ENCODE results near the gene PHC1.

Gene PHC1

GRCh38 chr12:8949342-8950220 is 35.3 kb downstream of the PHC1 start, which contains the start of gene M6PR:
Gene M6PR (minus strand): TSS chr12:8949645. CDS start chr12:8946404, 3,241 bp downstream.
- Histone ChIP-seq H3K36me3 (ENCODE audit: control insufficient read depth in 2 of 2, insufficient read depth in 2 of 2, low read length in 2 of 2) (peaks cover 9 to 14% of the 10 kb centered on the region in 2 donors), H3K9me3 (ENCODE audit: control insufficient read depth in 2 of 2, low read length in 2 of 2) (no peaks in the 10 kb centered on the region), H3K27me3 (ENCODE audit: control insufficient read depth in 1 of 2, insufficient read depth in 2 of 2, low read length in 2 of 2) (no peaks in the 10 kb centered on the region), H3K4me1 (ENCODE audit: control insufficient read depth, insufficient read depth, low read length) (peaks cover 11% of the 10 kb centered on the region), H3K9ac (ENCODE audit: low read length in 2 of 2) (peak within 1 kb of the TSS; percentile 97 to 98), H3K4me3 (ENCODE audit: low read length in 2 of 2) (peak within 1 kb of the TSS; percentile 90 to 97), H3K27ac (ENCODE audit: low read length) (peak within 1 kb of the TSS; percentile 99)

- peaks cover 11% of the 10 kb centered on the region for H3K4me1 ChIP-seq (ENCODE audit: control insufficient read depth, insufficient read depth, low read length)
- H3K9me3 ChIP-seq (ENCODE audit: control insufficient read depth in 2 of 2, low read length in 2 of 2): no peaks in the 10 kb centered on the region
- H3K9ac ChIP-seq (ENCODE audit: low read length in 2 of 2): peak overlapping the region; percentile 97 to 98
- peaks cover 7 to 13% of the 10 kb centered on the region in 2 donors for H3K36me3 ChIP-seq (ENCODE audit: control insufficient read depth in 2 of 2, insufficient read depth in 2 of 2, low read length in 2 of 2)
- H3K4me3 ChIP-seq (ENCODE audit: low read length in 2 of 2): peak overlapping the region; percentile 90 to 97
- H3K27me3 ChIP-seq (ENCODE audit: control insufficient read depth in 1 of 2, insufficient read depth in 2 of 2, low read length in 2 of 2): no peaks in the 10 kb centered on the region
- peak overlapping the region; percentile 99 for H3K27ac ChIP-seq (ENCODE audit: low read length)
Measured at GRCh38 chr12:8950221-8950527, 35.9 kb downstream of the PHC1 start.

DNA sequence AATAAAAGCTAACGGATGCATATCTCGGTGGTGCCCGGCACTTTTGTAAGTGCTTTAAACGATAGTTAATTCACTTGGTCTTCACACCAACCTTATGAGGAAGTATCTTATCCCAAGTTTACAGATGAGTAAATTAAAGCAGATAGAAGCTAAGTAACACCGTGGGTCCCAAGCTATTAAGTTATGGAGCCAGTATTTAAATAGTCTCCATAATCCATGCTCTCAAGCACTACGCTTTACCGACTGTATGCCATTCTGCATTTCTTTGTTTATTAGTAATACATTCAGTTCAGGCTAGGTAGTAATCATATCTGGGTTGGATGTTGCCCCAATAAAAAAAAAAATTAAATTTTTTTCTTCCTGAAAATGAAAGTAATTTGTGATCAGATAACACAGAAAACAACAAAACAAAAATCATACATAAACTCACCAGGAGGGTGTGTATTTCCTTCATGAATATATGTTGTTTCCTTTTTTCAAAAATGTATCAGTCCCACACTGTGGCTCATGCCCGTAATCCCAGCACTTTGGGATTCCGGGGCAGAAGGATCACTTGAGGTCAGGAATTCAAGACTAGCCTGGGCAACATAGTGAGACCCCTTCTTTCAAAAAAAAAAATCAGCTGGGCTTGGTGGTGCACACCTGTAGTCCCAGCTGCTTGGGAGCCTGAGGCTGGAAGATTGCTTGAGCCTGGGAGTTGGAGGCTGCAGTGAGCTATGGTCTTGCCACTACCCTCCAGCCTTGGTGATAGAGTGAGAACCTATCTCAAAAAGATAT is 36.6 kb downstream of the PHC1 start:
- Histone ChIP-seq H3K4me3 (ENCODE audit: low read length in 2 of 2) (peak overlapping the region; percentile 90 to 97), H3K27ac (ENCODE audit: low read length) (peak overlapping the region; percentile 99), H3K9ac (ENCODE audit: low read length in 2 of 2) (peak overlapping the region; percentile 97 to 98), H3K27me3 (ENCODE audit: control insufficient read depth in 1 of 2, insufficient read depth in 2 of 2, low read length in 2 of 2) (no peaks in the 10 kb centered on the region), H3K4me1 (ENCODE audit: control insufficient read depth, insufficient read depth, low read length) (peaks cover 11% of the 10 kb centered on the region), H3K36me3 (ENCODE audit: control insufficient read depth in 2 of 2, insufficient read depth in 2 of 2, low read length in 2 of 2) (peaks cover 4 to 5% of the 10 kb centered on the region in 2 donors), H3K9me3 (ENCODE audit: control insufficient read depth in 2 of 2, low read length in 2 of 2) (no peaks in the 10 kb centered on the region)

- Histone ChIP-seq H3K9ac (ENCODE audit: low read length in 2 of 2) (no peak overlapping the region), H3K9me3 (ENCODE audit: control insufficient read depth in 2 of 2, low read length in 2 of 2) (no peaks in the 10 kb centered on the region), H3K4me3 (ENCODE audit: low read length in 2 of 2) (no peak overlapping the region), H3K4me1 (ENCODE audit: control insufficient read depth, insufficient read depth, low read length) (peaks cover 11% of the 10 kb centered on the region), H3K27me3 (ENCODE audit: control insufficient read depth in 1 of 2, insufficient read depth in 2 of 2, low read length in 2 of 2) (no peaks in the 10 kb centered on the region), H3K27ac (ENCODE audit: low read length) (no peak overlapping the region), H3K36me3 (ENCODE audit: control insufficient read depth in 2 of 2, insufficient read depth in 2 of 2, low read length in 2 of 2) (no peaks in the 10 kb centered on the region)
Measured at GRCh38 chr12:8951744-8952143, 37.4 kb downstream of the PHC1 start.

DNA sequence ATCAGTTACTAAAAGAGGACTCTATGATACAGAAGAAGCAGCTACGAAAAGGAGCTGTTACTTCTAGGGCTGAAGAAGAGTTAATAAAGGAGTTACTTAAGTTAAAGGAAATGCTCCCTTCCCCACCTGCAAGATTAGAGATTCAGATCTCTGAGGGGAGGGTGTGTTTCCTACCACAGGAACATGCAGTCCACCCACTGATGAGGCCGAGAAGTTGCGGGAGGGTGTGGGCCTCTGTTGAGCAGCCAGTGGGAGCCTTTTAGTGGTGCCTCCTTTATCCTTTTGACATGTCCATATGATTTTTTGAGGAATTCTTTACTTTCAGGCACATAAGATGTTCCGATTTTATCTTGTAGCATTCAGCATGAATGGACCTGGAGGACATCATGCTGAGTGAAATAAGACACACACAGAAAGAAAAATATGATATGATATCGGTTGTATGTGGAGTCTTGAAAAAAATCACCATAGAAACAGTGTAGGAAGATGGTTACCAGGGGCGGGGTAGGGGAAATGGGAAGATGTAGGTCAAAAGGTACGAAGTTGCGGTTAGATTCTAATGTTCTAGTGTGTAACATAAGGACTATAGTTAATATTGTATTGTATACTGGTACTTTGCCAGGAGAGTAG is 39.6 kb downstream of the PHC1 start:
- H3K9me3 ChIP-seq (ENCODE audit: control insufficient read depth in 2 of 2, low read length in 2 of 2): no peaks in the 10 kb centered on the region
- peaks cover 2% of the 10 kb centered on the region for H3K4me1 ChIP-seq (ENCODE audit: control insufficient read depth, insufficient read depth, low read length)
- no peak overlapping the region for H3K9ac ChIP-seq (ENCODE audit: low read length in 2 of 2)
- no peak overlapping the region for H3K4me3 ChIP-seq (ENCODE audit: low read length in 2 of 2)
- no peaks in the 10 kb centered on the region for H3K36me3 ChIP-seq (ENCODE audit: control insufficient read depth in 2 of 2, insufficient read depth in 2 of 2, low read length in 2 of 2)
- no peak overlapping the region for H3K27ac ChIP-seq (ENCODE audit: low read length)
- no peaks in the 10 kb centered on the region for H3K27me3 ChIP-seq (ENCODE audit: control insufficient read depth in 1 of 2, insufficient read depth in 2 of 2, low read length in 2 of 2)

- Histone ChIP-seq H3K4me3 (ENCODE audit: low read length in 2 of 2) (no peak overlapping the region), H3K4me1 (ENCODE audit: control insufficient read depth, insufficient read depth, low read length) (no peaks in the 10 kb centered on the region), H3K36me3 (ENCODE audit: control insufficient read depth in 2 of 2, insufficient read depth in 2 of 2, low read length in 2 of 2) (no peaks in the 10 kb centered on the region), H3K9me3 (ENCODE audit: control insufficient read depth in 2 of 2, low read length in 2 of 2) (no peaks in the 10 kb centered on the region), H3K27me3 (ENCODE audit: control insufficient read depth in 1 of 2, insufficient read depth in 2 of 2, low read length in 2 of 2) (no peaks in the 10 kb centered on the region), H3K27ac (ENCODE audit: low read length) (no peak overlapping the region), H3K9ac (ENCODE audit: low read length in 2 of 2) (no peak overlapping the region)
Measured at GRCh38 chr12:8956073-8956472, 41.8 kb downstream of the PHC1 start.

DNA sequence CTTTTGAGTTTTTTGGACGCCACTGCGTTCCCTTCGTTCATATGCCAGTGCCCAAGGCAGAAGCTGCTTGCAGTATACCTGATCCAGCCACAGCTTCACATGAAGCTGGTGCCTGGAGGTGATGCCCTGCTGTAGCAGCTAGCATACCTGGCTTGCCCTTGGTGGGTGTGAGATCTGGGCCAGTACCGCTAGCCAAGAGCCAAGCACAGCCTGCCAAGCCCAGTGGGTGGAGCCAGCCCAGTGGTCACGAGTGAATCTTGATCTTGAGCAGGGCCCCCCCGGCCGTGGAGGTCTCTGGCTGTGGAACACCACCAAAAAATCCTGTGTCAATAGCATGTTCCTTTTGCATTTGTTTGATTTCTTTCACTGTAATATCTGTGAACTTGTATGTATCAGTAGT is 42.5 kb downstream of the PHC1 start:
- Histone ChIP-seq H3K27me3 (ENCODE audit: control insufficient read depth in 1 of 2, insufficient read depth in 2 of 2, low read length in 2 of 2) (no peaks in the 10 kb centered on the region), H3K9me3 (ENCODE audit: control insufficient read depth in 2 of 2, low read length in 2 of 2) (no peaks in the 10 kb centered on the region), H3K9ac (ENCODE audit: low read length in 2 of 2) (no peak overlapping the region), H3K27ac (ENCODE audit: low read length) (no peak overlapping the region), H3K4me3 (ENCODE audit: low read length in 2 of 2) (no peak overlapping the region), H3K4me1 (ENCODE audit: control insufficient read depth, insufficient read depth, low read length) (no peaks in the 10 kb centered on the region), H3K36me3 (ENCODE audit: control insufficient read depth in 2 of 2, insufficient read depth in 2 of 2, low read length in 2 of 2) (no peaks in the 10 kb centered on the region)

DNA sequence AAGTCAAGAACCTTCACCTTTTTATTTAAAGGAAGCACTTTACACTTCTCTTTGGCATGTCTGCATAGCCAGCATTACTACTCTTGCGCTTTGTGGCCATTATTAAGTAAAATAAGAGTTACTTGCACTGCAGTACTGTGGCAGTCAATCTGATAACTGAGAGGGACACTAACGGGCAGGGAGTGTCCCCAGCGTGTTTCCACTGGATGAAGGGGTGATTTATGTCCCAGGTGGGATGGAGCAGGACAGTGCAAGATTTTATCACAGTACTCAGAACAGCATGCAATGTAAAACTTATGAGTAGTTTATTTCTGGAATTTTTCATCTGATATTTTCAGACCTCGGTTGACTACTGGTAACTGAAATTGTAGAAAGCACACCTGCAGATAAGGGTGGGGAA is 43.3 kb downstream of the PHC1 start:
- Histone ChIP-seq H3K9me3 (ENCODE audit: control insufficient read depth in 2 of 2, low read length in 2 of 2) (no peaks in the 10 kb centered on the region), H3K27ac (ENCODE audit: low read length) (no peak overlapping the region), H3K27me3 (ENCODE audit: control insufficient read depth in 1 of 2, insufficient read depth in 2 of 2, low read length in 2 of 2) (no peaks in the 10 kb centered on the region)

GRCh38 chr12:8958066-8958465 is 43.8 kb downstream of the PHC1 start:
- no peaks in the 10 kb centered on the region for H3K36me3 ChIP-seq (ENCODE audit: control insufficient read depth in 2 of 2, insufficient read depth in 2 of 2, low read length in 2 of 2)
- H3K27ac ChIP-seq (ENCODE audit: low read length): no peak overlapping the region
- H3K9me3 ChIP-seq (ENCODE audit: control insufficient read depth in 2 of 2, low read length in 2 of 2): no peaks in the 10 kb centered on the region
- no peak overlapping the region for H3K4me3 ChIP-seq (ENCODE audit: low read length in 2 of 2)
- no peak overlapping the region for H3K9ac ChIP-seq (ENCODE audit: low read length in 2 of 2)
- no peaks in the 10 kb centered on the region for H3K4me1 ChIP-seq (ENCODE audit: control insufficient read depth, insufficient read depth, low read length)
- H3K27me3 ChIP-seq (ENCODE audit: control insufficient read depth in 1 of 2, insufficient read depth in 2 of 2, low read length in 2 of 2): no peaks in the 10 kb centered on the region

More for the DNA sequence above, 43.3 kb downstream of the PHC1 start:
- Histone ChIP-seq H3K4me3 (ENCODE audit: low read length in 2 of 2) (no peak overlapping the region), H3K36me3 (ENCODE audit: control insufficient read depth in 2 of 2, insufficient read depth in 2 of 2, low read length in 2 of 2) (no peaks in the 10 kb centered on the region), H3K9ac (ENCODE audit: low read length in 2 of 2) (no peak overlapping the region), H3K4me1 (ENCODE audit: control insufficient read depth, insufficient read depth, low read length) (no peaks in the 10 kb centered on the region)

GRCh38 chr12:8960176-8960575 is 45.9 kb downstream of the PHC1 start:
- Histone ChIP-seq H3K4me3 (ENCODE audit: low read length in 2 of 2) (no peak overlapping the region), H3K4me1 (ENCODE audit: control insufficient read depth, insufficient read depth, low read length) (no peaks in the 10 kb centered on the region), H3K9ac (ENCODE audit: low read length in 2 of 2) (no peak overlapping the region), H3K27ac (ENCODE audit: low read length) (no peak overlapping the region), H3K9me3 (ENCODE audit: control insufficient read depth in 2 of 2, low read length in 2 of 2) (no peaks in the 10 kb centered on the region), H3K36me3 (ENCODE audit: control insufficient read depth in 2 of 2, insufficient read depth in 2 of 2, low read length in 2 of 2) (no peaks in the 10 kb centered on the region), H3K27me3 (ENCODE audit: control insufficient read depth in 1 of 2, insufficient read depth in 2 of 2, low read length in 2 of 2) (no peaks in the 10 kb centered on the region)
